ENCODE data around the gene METTL1. TPM values are rescaled to one million over a fixed set of nuclear protein-coding genes. Genes with fewer than 3 reads are reported as not detected.

Gene METTL1
- total RNA-seq, 1 experiment from 2014 or later = 17.9 TPM

- Histone ChIP-seq H3K27ac (no peak overlapping the region), H2AFZ (no peak overlapping the region), H3K4me2 (no peak overlapping the region), H3K27me3 (ENCODE audit: insufficient read depth, low read depth) (peaks cover 22% of the 10 kb centered on the region), H3K9me2 (ENCODE audit: insufficient read depth) (no peaks in the 10 kb centered on the region), H4K20me1 (ENCODE audit: insufficient read depth) (no peaks in the 10 kb centered on the region), H3K36me3 (ENCODE audit: low read depth) (no peaks in the 10 kb centered on the region), H3K4me1 (replicated peaks; ENCODE audit: insufficient read depth) (no peaks in the 10 kb centered on the region), H3K4me3 (no peak overlapping the region), H3K9me3 (ENCODE audit: insufficient read depth, low read depth) (no peaks in the 10 kb centered on the region), H3K79me2 (ENCODE audit: low read depth) (no peaks in the 10 kb centered on the region), H3F3A (ENCODE audit: insufficient read depth, low read depth) (peaks cover 5% of the 10 kb centered on the region; the same call in 1 of the 2 replicates)
- intact Hi-C loops (cut with micrococcal nuclease; ENCODE audit: unreplicated experiment) = no loop called here
- ChIA-PET POLR2A (ENCODE audit: unreplicated experiment) (no interaction called here), CTCF (no interaction called here)
- no TSS peak for BruUV-seq (replicated peaks)
- TF ChIP-seq CTCF (conservative IDR thresholded peaks at IDR 0.05) (no peak), EZH2 (IDR thresholded peaks at IDR 0.05; ENCODE audit: low read depth) (no peak)
- DNase-seq = no peak
These were observed 38.9 kb downstream of the METTL1 start for GRCh38 chr12:57732726-57733593.

- no peaks in the 10 kb centered on the region for H3K9me3 ChIP-seq (ENCODE audit: insufficient read depth, low read depth)
- H3K4me1 ChIP-seq (replicated peaks; ENCODE audit: insufficient read depth) = no peaks in the 10 kb centered on the region
- CTCF ChIA-PET = no interaction called here
- no peak for DNase-seq
- TF ChIP-seq CTCF (conservative IDR thresholded peaks at IDR 0.05) = no peak
- no peak for TF ChIP-seq EZH2 (IDR thresholded peaks at IDR 0.05; ENCODE audit: low read depth)
- no peak overlapping the region for H3K4me3 ChIP-seq
- H3K9me2 ChIP-seq (ENCODE audit: insufficient read depth) = no peaks in the 10 kb centered on the region
- POLR2A ChIA-PET (ENCODE audit: unreplicated experiment) = no interaction called here
- no peaks in the 10 kb centered on the region for H3K36me3 ChIP-seq (ENCODE audit: low read depth)
- BruUV-seq (replicated peaks) = no TSS peak
- peaks cover 22% of the 10 kb centered on the region for H3K27me3 ChIP-seq (ENCODE audit: insufficient read depth, low read depth)
- no peaks in the 10 kb centered on the region for H4K20me1 ChIP-seq (ENCODE audit: insufficient read depth)
- H3K79me2 ChIP-seq (ENCODE audit: low read depth) = no peaks in the 10 kb centered on the region
- H3K4me2 ChIP-seq = no peak overlapping the region
- no peak overlapping the region for H2AFZ ChIP-seq
- no peak overlapping the region for H3K27ac ChIP-seq
- peaks cover 5% of the 10 kb centered on the region; the same call in 1 of the 2 replicates for H3F3A ChIP-seq (ENCODE audit: insufficient read depth, low read depth)
- intact Hi-C loops (cut with micrococcal nuclease; ENCODE audit: unreplicated experiment) = no loop called here
These were observed 39.6 kb downstream of the METTL1 start for GRCh38 chr12:57732270-57732669.

GRCh38 chr12:57731411-57732080 lies 40.4 kb downstream of the METTL1 start:
- Histone ChIP-seq H3K4me3 (no peak overlapping the region), H3K4me2 (no peak overlapping the region), H3K9me3 (ENCODE audit: insufficient read depth, low read depth) (no peaks in the 10 kb centered on the region), H4K20me1 (ENCODE audit: insufficient read depth) (no peaks in the 10 kb centered on the region), H3K27me3 (ENCODE audit: insufficient read depth, low read depth) (peaks cover 16% of the 10 kb centered on the region), H2AFZ (no peak overlapping the region), H3K27ac (no peak overlapping the region), H3K9me2 (ENCODE audit: insufficient read depth) (no peaks in the 10 kb centered on the region), H3F3A (ENCODE audit: insufficient read depth, low read depth) (peaks cover 1% of the 10 kb centered on the region; the same call in 1 of the 2 replicates), H3K4me1 (replicated peaks; ENCODE audit: insufficient read depth) (no peaks in the 10 kb centered on the region), H3K36me3 (ENCODE audit: low read depth) (no peaks in the 10 kb centered on the region), H3K79me2 (ENCODE audit: low read depth) (no peaks in the 10 kb centered on the region)
- POLR2A ChIA-PET (ENCODE audit: unreplicated experiment) = interaction anchor here (0.8 kb wide), 1 partner anchor 28 kb away, joined by 7 read pairs; no protein-coding TSS in a partner anchor
- DNase-seq = no peak
- CTCF ChIA-PET = no interaction called here
- no TSS peak for BruUV-seq (replicated peaks)
- TF ChIP-seq CTCF (conservative IDR thresholded peaks at IDR 0.05) (no peak), EZH2 (IDR thresholded peaks at IDR 0.05; ENCODE audit: low read depth) (no peak)
- intact Hi-C loops (cut with micrococcal nuclease; ENCODE audit: unreplicated experiment) = no loop called here

All from PC-9 (cell line).